ENCODE measurements around the gene MLC1. TPM values are rescaled to one million over a fixed set of nuclear protein-coding genes. Genes with fewer than 3 reads are reported as not detected.

The MLC1 gene
- total and polyA plus RNA-seq, 8 donors: not detected

GRCh38 chr22:50048061-50048765 is 37.0 kb downstream of the MLC1 start:
- intact Hi-C loops (cut with DNase I; ENCODE audit: low total_unique reads): no loop called here
- no peak for DNase-seq

DNA sequence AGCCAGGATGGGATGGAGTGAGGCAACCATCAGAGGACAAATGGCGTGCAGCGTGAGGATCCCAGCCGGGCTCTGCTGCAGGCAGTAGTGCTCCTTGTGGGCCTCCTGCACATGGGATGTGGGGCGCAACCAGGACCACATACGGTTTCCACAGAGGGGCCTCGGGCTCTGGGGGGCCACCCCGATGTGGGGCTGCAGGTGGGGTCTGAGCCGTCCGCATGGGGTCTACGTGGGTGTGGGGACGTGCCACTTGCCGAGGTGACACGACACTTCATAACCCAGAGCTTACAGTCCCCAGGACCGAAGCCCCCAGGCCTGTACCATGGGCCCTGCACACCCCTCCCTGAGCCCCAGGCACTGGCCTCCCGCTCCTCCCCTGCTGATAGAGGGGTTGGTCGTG is 37.9 kb downstream of the MLC1 start:
- no peak overlapping the region for H3K4me3 ChIP-seq
- H3K4me1 ChIP-seq: no peaks in the 10 kb centered on the region
- no peak overlapping the region for H3K27ac ChIP-seq
- H3K27me3 ChIP-seq: peaks cover 0 to 60% (median 14%) of the 10 kb centered on the region in 3 donors
- no peak for TF ChIP-seq POLR2A (IDR thresholded peaks at IDR 0.05)
- TF ChIP-seq EP300 (IDR thresholded peaks at IDR 0.05): no peak
- no peak for TF ChIP-seq CTCF (IDR thresholded peaks at IDR 0.05)
- no peak for TF ChIP-seq POLR2AphosphoS5 (IDR thresholded peaks at IDR 0.05)
- intact Hi-C loops (cut with DNase I; ENCODE audit: low total_unique reads): no loop called here
- 81 to 93% (median 88%) methylated on average over 12 to 16 of the region's 16 CpGs for WGBS, 5 donors
- DNase-seq: no peak
- H3K9me3 ChIP-seq: peaks cover 0 to 6% (median 0%) of the 10 kb centered on the region in 4 donors
- H3K36me3 ChIP-seq: no peaks in the 10 kb centered on the region

More at GRCh38 chr22:50048061-50048765, 37.0 kb downstream of the MLC1 start:
- WGBS, 5 donors: 80 to 84% (median 81%) methylated on average over 10 to 12 of the region's 12 CpGs
- H3K4me1 ChIP-seq: no peaks in the 10 kb centered on the region
- no peaks in the 10 kb centered on the region for H3K36me3 ChIP-seq
- H3K4me3 ChIP-seq: no peak overlapping the region
- H3K9me3 ChIP-seq: peaks cover 0 to 13% (median 6%) of the 10 kb centered on the region in 4 donors
- H3K27me3 ChIP-seq: peaks cover 0 to 60% (median 14%) of the 10 kb centered on the region in 3 donors
- no peak for TF ChIP-seq EP300 (IDR thresholded peaks at IDR 0.05)
- no peak for TF ChIP-seq POLR2A (IDR thresholded peaks at IDR 0.05)
- TF ChIP-seq POLR2AphosphoS5 (IDR thresholded peaks at IDR 0.05): no peak
- no peak for TF ChIP-seq CTCF (IDR thresholded peaks at IDR 0.05)
- H3K27ac ChIP-seq: no peak overlapping the region

- Histone ChIP-seq H3K27ac (no peak overlapping the region), H3K36me3 (no peaks in the 10 kb centered on the region), H3K9me3 (no peaks in the 10 kb centered on the region), H3K4me1 (no peaks in the 10 kb centered on the region), H3K27me3 (peaks cover 0 to 58% (median 14%) of the 10 kb centered on the region in 3 donors), H3K4me3 (no peak overlapping the region)
- TF ChIP-seq POLR2AphosphoS5 (IDR thresholded peaks at IDR 0.05) (no peak), EP300 (IDR thresholded peaks at IDR 0.05) (no peak), CTCF (IDR thresholded peaks at IDR 0.05) (no peak), POLR2A (IDR thresholded peaks at IDR 0.05) (no peak)
- no peak for DNase-seq
- intact Hi-C loops (cut with DNase I; ENCODE audit: low total_unique reads): no loop called here
- 74 to 84% (median 77%) methylated on average over 10 to 27 of the region's 27 CpGs for WGBS, 5 donors
Measured at GRCh38 chr22:50046481-50047245, 38.6 kb downstream of the MLC1 start.

GRCh38 chr22:50046019-50046415 is 39.2 kb downstream of the MLC1 start:
- WGBS, 5 donors: 69 to 86% (median 75%) methylated on average over 13 to 19 of the region's 19 CpGs

More at GRCh38 chr22:50046019-50046415, 39.2 kb downstream of the MLC1 start:
- no peak overlapping the region for H3K27ac ChIP-seq
- DNase-seq: no peak
- H3K4me3 ChIP-seq: no peak overlapping the region
- no peaks in the 10 kb centered on the region for H3K4me1 ChIP-seq
- intact Hi-C loops (cut with DNase I; ENCODE audit: low total_unique reads): no loop called here
- H3K36me3 ChIP-seq: no peaks in the 10 kb centered on the region
- peaks cover 0 to 65% (median 14%) of the 10 kb centered on the region in 3 donors for H3K27me3 ChIP-seq
- no peak for TF ChIP-seq CTCF (IDR thresholded peaks at IDR 0.05)
- no peak for TF ChIP-seq POLR2AphosphoS5 (IDR thresholded peaks at IDR 0.05)
- no peak for TF ChIP-seq POLR2A (IDR thresholded peaks at IDR 0.05)
- no peak for TF ChIP-seq EP300 (IDR thresholded peaks at IDR 0.05)
- no peaks in the 10 kb centered on the region for H3K9me3 ChIP-seq

Measured in stomach (tissue), 9 donors.